NB4 (cell line): Measurements from ENCODE around the gene NUP188.

Experiments used
- MYC ChIP-seq: IDR thresholded peaks from 2 replicates; pipeline ENCODE4 v1.6.1; 2011; ENCODE audit warnings: low read depth, low read length
- POLR2A ChIP-seq: IDR thresholded peaks from 2 replicates; pipeline ENCODE4 v1.6.1; 2011; ENCODE audit warnings: mild to moderate bottlenecking; ENCODE audit not compliant: insufficient read length; ENCODE audit errors: extremely low read depth
- TF ChIP-seq, protein P1 (sequence below): IDR thresholded peaks from one replicate; pipeline ENCODE4 v1.5.1; 2012; ENCODE audit warnings: low read depth, low read length
- TF ChIP-seq, protein P2 (sequence below): IDR thresholded peaks from 2 replicates; pipeline ENCODE4 v1.6.1; 2011; ENCODE audit warnings: low read depth, low read length

DNA sequence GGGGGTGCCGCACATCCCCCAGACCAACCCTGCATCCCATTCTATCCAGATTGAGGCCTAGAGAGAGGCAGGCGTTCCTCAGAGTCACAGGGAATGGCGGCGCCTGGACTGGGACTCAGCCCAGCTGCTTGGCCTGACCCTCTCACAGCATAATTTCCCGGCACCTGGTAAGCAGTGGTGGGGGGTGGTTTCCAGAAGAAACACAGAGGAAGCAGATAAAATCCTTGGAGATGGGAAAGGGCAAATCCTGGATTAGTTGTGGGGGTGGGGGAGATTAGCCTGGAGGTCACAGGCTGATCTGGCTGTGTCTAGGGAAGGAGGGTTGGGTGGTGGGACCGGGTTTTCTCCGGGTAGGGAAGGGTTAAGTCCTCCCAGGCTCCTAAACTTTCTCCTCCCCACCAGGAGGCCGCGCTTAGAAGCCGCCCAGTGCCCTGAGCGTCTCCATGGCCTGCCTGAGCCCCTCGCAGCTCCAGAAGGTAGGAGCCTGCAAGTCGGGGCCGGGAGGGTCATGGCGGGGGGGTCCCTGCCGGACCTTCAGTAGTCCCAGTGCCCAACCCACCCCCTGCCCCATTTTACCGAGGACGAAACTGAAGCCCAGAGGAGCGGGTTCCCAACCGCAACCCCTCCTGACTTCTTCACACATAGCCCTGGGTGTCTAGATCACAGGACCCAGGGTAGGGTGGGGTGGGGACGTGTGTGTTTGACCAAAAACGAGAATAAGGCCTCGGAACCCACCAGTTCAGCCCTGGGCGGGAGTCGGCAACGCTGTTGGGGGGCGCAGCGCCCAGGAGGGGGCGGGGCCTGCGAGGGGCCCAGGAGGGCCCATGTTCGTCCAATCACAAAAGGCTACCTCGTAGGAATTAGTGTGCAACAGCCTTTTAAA lies 25.4 kb upstream of the NUP188 start:
- no peak for TF ChIP-seq POLR2A
- TF ChIP-seq, protein P1, sequence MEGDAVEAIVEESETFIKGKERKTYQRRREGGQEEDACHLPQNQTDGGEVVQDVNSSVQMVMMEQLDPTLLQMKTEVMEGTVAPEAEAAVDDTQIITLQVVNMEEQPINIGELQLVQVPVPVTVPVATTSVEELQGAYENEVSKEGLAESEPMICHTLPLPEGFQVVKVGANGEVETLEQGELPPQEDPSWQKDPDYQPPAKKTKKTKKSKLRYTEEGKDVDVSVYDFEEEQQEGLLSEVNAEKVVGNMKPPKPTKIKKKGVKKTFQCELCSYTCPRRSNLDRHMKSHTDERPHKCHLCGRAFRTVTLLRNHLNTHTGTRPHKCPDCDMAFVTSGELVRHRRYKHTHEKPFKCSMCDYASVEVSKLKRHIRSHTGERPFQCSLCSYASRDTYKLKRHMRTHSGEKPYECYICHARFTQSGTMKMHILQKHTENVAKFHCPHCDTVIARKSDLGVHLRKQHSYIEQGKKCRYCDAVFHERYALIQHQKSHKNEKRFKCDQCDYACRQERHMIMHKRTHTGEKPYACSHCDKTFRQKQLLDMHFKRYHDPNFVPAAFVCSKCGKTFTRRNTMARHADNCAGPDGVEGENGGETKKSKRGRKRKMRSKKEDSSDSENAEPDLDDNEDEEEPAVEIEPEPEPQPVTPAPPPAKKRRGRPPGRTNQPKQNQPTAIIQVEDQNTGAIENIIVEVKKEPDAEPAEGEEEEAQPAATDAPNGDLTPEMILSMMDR: no peak
- TF ChIP-seq MYC: no peak
- TF ChIP-seq, protein P2, sequence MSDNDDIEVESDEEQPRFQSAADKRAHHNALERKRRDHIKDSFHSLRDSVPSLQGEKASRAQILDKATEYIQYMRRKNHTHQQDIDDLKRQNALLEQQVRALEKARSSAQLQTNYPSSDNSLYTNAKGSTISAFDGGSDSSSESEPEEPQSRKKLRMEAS: no peak
